LNCaP clone FGC (cell line): ENCODE measurements around the gene YARS2.

Experiments
- DNase-seq: peaks from one replicate; pipeline ENCODE4 v3.0.0-alpha.2; 2011; ENCODE audit warnings: low read depth
- H3K4me3 ChIP-seq: 2 replicates; pipeline ENCODE4 v1.5.1; 2011; ENCODE audit warnings: mild to moderate bottlenecking, low read depth, low read length, control low read depth
- TF ChIP-seq, protein P1 (sequence below): IDR thresholded peaks from 2 replicates; pipeline ENCODE4 v1.5.1; 2012; ENCODE audit warnings: mild to moderate bottlenecking; ENCODE audit not compliant: control insufficient read depth, insufficient read depth; ENCODE audit errors: extremely low read depth

YARS2 gene

DNA sequence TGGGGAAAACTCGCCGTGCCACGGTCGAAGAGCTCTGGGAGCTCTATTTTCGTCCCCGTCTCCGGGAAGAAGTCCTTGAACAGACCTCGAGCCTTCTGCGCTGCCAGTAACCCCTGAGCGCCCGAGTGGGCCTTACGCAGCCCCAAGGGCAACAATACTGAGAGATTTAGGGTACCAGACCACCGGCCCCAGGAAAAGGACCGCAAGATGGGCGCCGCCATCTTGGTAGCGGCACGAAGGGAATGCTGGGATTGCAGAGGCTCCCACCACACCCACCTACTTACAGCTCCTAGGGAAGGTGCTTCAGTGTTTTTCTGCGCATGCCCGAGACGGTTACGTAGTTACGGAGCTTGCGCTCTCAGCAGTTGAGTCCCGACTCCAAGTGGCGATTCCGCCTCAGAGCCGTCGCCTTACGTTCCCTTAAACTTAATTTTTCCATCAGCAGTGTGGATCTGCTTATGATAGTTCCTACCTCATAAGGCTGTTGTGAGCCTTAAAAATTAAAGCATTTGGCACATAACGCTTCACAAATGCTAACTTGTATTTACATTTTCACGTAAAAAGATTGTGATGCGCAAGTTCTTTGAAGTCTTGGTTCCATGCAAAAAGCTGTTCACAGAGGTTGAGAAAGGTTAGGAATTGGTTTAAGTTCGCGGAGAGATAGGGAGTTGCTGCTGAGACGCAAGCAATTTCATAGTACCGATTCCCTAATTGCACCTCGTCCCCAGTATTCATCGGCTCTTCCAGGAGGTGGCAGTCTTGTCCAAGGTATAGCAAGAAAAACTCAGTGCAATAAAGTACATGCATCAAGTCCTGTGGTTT lies at the start of gene YARS2:
Gene YARS2 (minus strand): TSS at position 244 of the 822 bp plus-strand sequence. CDS start 23 bp downstream, at position 221.
- H3K4me3 ChIP-seq = peak within 1 kb of the TSS; percentile 96
- peak; percentile 97 for DNase-seq
- TF ChIP-seq, protein P1, sequence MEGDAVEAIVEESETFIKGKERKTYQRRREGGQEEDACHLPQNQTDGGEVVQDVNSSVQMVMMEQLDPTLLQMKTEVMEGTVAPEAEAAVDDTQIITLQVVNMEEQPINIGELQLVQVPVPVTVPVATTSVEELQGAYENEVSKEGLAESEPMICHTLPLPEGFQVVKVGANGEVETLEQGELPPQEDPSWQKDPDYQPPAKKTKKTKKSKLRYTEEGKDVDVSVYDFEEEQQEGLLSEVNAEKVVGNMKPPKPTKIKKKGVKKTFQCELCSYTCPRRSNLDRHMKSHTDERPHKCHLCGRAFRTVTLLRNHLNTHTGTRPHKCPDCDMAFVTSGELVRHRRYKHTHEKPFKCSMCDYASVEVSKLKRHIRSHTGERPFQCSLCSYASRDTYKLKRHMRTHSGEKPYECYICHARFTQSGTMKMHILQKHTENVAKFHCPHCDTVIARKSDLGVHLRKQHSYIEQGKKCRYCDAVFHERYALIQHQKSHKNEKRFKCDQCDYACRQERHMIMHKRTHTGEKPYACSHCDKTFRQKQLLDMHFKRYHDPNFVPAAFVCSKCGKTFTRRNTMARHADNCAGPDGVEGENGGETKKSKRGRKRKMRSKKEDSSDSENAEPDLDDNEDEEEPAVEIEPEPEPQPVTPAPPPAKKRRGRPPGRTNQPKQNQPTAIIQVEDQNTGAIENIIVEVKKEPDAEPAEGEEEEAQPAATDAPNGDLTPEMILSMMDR = peak; percentile 89

DNA sequence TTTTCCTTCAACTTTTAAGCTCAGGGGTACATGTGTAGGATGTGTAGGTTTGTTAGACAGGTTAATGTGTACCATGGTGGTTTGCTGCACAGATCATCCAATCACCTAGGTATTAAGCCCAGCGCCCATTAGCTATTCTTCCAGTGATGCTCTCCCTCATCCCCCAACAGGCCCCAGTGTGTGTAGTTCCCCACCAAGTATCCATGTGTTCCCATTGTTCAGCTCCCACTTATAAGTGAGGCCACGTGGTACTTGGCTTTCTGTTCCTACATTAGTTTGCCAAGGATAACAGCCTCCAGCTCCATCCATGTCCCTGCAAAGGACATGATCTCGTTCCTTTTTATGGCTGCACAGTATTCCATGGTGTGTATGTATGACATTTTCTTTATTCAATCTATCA lies 48.6 kb upstream of the YARS2 start:
- DNase-seq = no peak
- H3K4me3 ChIP-seq = no peak overlapping the region
- TF ChIP-seq, protein P1 = no peak

DNA sequence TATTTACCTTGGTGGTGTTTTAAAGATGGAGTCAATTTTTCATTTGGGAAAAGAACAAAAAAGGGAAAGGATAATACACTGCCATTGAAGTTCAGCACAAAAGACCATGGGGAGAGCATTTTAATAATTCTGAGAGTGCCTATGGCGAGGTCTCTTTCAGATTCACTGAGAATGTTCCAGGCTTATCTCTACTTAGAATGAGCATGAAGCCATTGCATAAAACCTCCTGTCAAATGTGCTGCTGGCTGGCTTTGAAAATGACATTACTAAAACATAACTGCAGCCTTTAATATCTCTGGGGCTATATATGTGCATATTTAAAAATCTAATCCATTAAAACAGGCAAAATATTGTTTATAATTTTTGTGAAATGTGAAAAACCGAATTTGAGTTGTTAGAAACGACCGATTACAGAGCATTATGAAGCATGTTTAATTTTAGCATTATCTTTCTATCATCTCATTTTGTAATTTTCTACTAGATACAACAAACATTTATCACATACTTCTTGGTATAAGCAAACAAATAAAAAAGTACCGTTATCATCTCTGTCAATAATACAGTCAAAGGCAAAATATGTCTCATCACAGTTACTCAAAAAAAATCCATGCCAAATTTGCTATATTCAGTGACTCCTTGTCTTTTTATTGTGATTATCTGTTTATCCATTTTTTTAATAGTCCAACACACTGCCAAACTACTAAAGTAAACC lies 45.7 kb upstream of the YARS2 start:
- peak; percentile 56 for DNase-seq
- TF ChIP-seq, protein P1 = no peak
- no peak overlapping the region for H3K4me3 ChIP-seq

DNA sequence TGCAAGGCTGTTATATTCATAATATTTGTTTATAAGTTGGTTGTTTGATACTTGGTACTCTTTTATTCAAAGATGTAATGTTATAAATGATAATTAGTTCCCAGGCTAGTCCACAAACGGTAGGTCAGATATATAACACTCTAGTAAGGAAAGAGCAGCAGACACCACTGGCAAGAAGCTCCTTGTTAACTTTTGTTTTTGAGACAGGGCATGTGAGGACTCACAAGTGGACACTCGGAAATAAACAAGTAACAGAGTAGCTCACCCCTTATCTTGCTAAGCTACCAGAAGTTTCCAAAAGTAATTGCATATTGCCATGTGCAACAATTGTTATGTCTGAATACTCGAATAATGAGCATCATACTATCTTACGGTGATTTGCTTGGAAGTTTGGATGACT lies 38.6 kb upstream of the YARS2 start:
- DNase-seq = no peak
- TF ChIP-seq, protein P1 = no peak
- no peak overlapping the region for H3K4me3 ChIP-seq

DNA sequence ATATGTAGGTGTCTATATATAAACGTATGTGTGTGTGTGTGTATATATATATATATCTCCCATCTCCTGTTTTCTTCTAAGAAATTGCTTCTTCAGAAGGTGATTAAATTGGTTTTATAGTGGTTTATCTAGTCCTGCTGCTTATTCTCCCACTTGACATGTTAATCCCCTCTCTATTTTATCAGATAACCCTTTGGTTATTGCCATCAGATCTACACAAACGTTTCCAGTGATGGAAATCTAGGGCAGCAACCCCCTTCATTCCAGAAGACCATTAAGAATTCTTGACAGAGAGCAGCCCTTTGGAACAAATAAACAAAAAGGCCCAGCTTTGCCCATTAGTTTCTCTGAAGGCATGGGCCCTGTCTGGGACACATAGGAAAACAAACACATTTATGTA lies 34.2 kb upstream of the YARS2 start:
- no peak overlapping the region for H3K4me3 ChIP-seq
- TF ChIP-seq, protein P1 = no peak
- DNase-seq = no peak

DNA sequence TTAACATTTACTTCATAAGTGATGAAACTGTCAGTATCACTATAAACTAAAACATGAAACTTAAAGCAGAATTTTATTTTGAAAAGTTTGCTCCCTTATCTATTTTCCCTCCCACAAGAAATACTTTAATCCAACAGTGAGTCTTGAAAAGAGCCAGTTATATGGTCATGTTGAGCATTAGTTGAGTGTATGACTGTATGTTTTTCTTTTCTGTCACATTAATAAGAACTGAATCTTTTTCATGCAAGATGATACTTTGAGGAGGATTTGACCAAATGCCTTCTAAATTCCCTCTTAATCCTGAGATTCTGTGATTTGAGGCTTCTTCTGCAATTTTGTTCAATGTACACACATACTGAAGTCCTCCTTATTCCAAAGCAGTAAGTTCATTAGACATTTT lies 33.7 kb upstream of the YARS2 start:
- no peak for DNase-seq
- TF ChIP-seq, protein P1 = no peak
- H3K4me3 ChIP-seq = no peak overlapping the region

DNA sequence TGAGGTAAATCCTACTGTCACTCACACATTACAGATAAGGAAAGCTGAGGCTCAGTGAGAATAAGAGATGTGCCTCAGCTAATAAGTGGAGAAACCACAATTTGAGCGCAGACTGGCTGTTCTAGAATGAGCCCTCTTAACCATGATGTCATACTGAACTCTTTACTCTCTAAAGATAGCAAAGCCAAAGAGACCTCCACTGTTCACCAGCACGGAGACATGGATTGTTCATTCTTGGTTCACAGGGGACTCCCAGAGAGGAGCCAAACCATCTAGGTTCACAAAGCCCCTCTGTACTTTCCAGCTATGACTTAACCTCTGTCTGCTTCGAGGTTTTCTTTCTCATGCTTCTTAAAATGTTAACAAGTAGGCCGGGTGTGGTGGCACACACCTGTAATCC lies 32.7 kb upstream of the YARS2 start:
- no peak overlapping the region for H3K4me3 ChIP-seq
- TF ChIP-seq, protein P1 = no peak
- no peak for DNase-seq
